Transverse colon (tissue), 3 donors: Measurements from ENCODE around the gene CCDC61.

Source experiments
- EP300 ChIP-seq: sonication (generic); formaldehyde crosslinking; IDR thresholded peaks from one replicate; pipeline ENCODE4 v1.6.1; 2017; ENCODE audit warnings: antibody characterized with exemption, low read depth
- TF ChIP-seq, protein P1 (sequence below), 5 experiments: fragments of 200-600 bp in 3 of 5; fragments of 450-650 bp in 2 of 5; sonication (generic) in 3 of 5; IDR thresholded peaks; 1 replicate in 2 of 5; 2 replicates in 3 of 5; pipeline ENCODE4 v1.5.1; 2016 to 2017; ENCODE audit warnings: antibody characterized with exemption in 5 of 5, inconsistent platforms in 3 of 5, mild to moderate bottlenecking in 2 of 5, moderate library complexity in 1 of 5

DNA sequence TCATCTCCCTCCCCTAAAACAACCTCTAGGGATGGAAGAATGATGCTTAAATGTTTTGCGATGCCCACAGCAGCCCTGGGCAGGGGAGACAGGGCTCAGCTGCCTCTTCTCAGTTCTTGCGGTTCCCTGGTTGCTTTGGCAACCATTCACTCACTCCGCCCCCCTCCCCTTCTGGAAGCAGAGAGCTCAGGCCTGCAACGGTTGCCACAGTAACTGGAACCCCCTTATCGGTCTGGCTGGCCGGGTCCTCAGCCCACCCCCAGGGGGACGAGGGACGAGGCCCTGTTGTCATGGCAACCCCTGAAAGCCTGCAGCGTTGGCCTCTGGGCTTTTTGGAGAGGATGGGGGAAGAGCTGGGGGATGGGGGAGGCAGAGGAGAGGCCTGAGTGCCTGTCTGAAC, 41.1 kb upstream of the CCDC61 start:
- TF ChIP-seq, protein P1, sequence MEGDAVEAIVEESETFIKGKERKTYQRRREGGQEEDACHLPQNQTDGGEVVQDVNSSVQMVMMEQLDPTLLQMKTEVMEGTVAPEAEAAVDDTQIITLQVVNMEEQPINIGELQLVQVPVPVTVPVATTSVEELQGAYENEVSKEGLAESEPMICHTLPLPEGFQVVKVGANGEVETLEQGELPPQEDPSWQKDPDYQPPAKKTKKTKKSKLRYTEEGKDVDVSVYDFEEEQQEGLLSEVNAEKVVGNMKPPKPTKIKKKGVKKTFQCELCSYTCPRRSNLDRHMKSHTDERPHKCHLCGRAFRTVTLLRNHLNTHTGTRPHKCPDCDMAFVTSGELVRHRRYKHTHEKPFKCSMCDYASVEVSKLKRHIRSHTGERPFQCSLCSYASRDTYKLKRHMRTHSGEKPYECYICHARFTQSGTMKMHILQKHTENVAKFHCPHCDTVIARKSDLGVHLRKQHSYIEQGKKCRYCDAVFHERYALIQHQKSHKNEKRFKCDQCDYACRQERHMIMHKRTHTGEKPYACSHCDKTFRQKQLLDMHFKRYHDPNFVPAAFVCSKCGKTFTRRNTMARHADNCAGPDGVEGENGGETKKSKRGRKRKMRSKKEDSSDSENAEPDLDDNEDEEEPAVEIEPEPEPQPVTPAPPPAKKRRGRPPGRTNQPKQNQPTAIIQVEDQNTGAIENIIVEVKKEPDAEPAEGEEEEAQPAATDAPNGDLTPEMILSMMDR (IDR thresholded peaks at IDR 0.05) = no peak
- TF ChIP-seq EP300 = no peak
